Epithelial cell of esophagus (primary cell): ENCODE measurements around the gene SLC8A2.
A peak's percentile ranks its signal among the peaks of the same experiment; 100 is the strongest.
"Not testable (repeated sequence)": the region's sequence is repeated elsewhere in the genome, so short reads cannot be mapped to it uniquely, and the experiment has no call there.

ENCODE experiments used
- DNase-seq: peaks from one replicate; pipeline ENCODE4 v3.0.0; 2010; ENCODE audit warnings: low read depth
- H3K4me3 ChIP-seq: 2 replicates; pipeline ENCODE4 v1.5.1; 2011; ENCODE audit warnings: mild to moderate bottlenecking, low read length, control low read depth
- TF ChIP-seq, protein P1 (sequence below): IDR thresholded peaks from 2 replicates; pipeline ENCODE4 v1.5.1; 2011; ENCODE audit warnings: low read depth, mild to moderate bottlenecking, low read length, control low read depth, inconsistent platforms; ENCODE audit not compliant: insufficient read depth; ENCODE audit errors: missing control alignments

The SLC8A2 gene

DNA sequence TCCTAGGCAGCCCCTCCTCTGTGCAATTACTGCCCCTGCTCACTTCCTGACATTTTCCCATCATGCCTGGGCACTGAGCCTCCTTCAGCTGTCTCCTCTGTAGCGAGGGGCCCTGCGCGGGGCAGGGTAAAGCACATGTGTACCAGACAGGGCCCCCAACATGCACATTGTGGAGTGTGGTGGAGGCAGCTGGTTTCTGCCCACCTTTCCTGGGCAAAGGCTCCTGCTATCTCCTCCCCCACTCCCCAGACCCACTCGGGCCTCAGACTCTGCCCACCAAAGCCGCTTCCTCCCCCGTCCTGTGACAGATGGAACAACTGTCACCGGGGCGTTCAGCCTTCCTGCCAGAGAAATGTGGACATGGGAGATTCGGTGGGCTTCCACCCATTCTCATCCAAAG lies 15.2 kb upstream of the SLC8A2 start:
- DNase-seq = no peak
- H3K4me3 ChIP-seq = no peak overlapping the region
- TF ChIP-seq, protein P1, sequence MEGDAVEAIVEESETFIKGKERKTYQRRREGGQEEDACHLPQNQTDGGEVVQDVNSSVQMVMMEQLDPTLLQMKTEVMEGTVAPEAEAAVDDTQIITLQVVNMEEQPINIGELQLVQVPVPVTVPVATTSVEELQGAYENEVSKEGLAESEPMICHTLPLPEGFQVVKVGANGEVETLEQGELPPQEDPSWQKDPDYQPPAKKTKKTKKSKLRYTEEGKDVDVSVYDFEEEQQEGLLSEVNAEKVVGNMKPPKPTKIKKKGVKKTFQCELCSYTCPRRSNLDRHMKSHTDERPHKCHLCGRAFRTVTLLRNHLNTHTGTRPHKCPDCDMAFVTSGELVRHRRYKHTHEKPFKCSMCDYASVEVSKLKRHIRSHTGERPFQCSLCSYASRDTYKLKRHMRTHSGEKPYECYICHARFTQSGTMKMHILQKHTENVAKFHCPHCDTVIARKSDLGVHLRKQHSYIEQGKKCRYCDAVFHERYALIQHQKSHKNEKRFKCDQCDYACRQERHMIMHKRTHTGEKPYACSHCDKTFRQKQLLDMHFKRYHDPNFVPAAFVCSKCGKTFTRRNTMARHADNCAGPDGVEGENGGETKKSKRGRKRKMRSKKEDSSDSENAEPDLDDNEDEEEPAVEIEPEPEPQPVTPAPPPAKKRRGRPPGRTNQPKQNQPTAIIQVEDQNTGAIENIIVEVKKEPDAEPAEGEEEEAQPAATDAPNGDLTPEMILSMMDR = no peak

DNA sequence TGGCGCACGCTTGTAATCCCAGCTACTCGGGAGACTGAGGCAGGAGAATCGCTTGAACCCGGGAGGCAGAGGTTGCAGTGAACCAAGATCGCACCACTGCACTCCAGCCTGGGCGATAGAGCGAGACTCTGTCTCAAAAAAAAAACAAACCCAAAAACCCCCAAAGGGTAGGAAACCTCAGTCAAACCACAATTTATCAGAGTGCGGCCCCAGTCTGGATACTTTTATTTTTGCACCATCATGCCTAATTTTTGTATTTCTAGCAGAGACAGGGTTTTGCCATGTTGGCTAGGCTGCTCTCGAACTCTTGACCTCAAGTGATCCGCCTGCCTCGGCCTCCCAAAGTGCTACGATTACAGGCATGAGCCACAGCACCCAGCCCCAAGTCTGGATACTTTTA lies 14.5 kb upstream of the SLC8A2 start:
- H3K4me3 ChIP-seq, DNase-seq: not testable (repeated sequence)

DNA sequence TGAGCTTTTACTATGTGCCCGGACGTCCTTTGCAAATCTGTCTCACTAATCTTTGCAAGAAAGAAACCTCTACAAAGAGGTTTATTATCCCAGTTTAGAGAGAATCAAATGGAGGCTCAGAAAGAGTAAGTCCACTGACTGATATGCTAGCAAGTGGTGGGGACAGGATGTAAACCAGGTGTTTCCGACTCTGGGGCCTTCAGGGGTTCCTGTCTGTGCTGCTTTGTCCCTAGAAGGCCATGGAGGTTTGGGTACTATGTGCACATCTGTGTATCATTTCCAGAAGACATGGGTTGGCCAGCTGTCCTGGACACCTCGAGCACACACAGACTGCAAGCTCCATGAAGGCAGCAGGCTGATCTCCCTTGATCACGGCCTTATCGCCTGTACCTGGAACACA lies 13.5 kb upstream of the SLC8A2 start:
- H3K4me3 ChIP-seq = peak overlapping the region; percentile 89
- TF ChIP-seq, protein P1 = no peak
- no peak for DNase-seq

DNA sequence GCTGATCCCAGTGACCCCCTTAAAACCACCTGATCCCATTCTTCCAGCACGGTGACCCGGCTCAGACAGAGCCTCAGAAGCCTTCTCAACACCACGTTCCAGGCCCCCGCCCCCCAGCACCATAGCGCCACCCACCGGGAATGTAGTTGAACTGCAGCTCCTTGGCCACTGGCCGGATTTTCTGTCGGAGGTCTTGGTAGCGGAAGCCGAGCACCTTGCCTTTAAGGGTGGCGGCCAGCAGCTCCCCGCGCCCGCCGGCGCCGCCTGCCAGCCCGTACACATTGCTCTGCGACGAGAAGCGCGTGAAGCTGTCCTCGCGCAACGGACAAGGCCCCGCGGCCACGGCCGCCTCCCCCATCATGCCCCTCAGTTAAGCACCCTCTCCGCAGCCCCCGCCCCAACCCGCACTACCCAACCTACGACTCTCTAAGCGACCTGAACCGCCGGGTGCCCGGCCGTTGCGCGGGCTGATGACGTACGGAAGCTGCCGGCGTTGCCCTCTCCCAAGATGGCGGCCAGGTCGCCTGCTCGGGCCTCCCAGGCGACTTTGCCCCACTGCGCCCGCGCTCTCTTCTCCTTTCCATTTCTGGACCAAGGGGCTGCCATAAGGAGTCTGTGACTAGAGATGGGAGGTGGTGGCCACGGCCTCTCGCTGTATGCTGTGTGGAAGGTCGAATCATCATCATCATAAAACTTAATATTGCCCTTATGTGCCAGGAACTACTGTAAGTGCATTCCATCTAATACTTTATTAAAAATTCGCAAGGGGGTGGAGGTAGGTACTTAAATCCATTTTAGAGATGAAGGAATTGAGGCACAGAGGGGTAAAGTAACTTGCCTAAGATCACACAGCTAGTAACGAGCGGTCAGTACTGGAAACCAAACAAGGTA lies 12.4 kb upstream of the SLC8A2 start, which contains the start of gene KPTN:
Gene KPTN, minus strand, starts transcription at position 420 of the 891 bp plus-strand sequence. Its CDS starts 59 bp downstream, at position 361.
- TF ChIP-seq, protein P1 = peak; percentile 87
- peak within 1 kb of the TSS; percentile 89 for H3K4me3 ChIP-seq
- peak; percentile 90 for DNase-seq

DNA sequence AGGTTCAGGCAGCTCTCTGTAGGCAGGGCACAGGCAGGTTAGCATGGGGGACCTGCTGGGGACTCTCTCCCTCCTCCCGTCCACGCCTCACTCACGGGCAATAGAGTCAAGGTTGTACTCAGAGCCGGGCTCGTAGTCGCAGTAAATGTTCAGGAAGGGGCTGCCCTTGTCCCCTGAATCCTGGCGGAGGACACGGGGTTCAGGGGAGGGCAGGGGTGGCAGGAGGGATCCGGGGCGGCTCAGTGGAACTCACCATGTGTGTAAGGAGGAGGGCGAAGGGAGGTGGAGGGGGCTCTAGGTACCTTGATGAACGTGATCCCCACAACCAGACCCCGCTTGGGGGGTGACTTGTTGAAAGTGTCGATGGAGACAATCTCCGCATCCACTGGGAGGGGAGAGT lies 11.5 kb upstream of the SLC8A2 start:
- TF ChIP-seq, protein P1 = no peak
- DNase-seq = no peak
- peak overlapping the region; percentile 89 for H3K4me3 ChIP-seq

DNA sequence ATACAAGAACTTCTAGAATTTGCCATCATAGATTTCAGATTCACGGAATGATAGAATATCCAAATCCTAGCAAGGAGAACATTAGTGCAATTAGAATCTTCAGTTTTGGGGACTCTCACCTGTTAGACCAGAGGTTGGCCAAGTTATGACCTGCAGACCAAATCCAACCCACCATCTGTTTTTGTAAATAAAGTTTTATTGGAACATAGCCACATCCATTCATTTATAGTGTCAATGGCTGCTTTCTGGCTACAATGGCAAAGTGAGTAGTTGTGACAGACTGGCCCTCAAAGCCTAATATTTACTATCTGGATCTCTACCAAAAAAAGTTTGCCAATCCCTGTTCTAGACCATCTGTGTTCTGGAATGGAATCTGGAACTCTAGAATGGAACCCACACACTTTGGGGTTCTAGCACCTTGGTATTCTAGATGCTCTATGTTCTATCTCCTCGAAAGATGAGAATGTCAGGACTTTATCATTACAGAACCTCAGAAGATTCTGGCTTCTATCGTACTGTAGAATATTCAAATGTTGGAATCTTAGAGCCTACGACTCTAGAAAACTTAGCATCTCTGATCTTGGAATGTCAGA lies 9.9 kb upstream of the SLC8A2 start:
- TF ChIP-seq, protein P1 = no peak
- no peak overlapping the region for H3K4me3 ChIP-seq
- no peak for DNase-seq

DNA sequence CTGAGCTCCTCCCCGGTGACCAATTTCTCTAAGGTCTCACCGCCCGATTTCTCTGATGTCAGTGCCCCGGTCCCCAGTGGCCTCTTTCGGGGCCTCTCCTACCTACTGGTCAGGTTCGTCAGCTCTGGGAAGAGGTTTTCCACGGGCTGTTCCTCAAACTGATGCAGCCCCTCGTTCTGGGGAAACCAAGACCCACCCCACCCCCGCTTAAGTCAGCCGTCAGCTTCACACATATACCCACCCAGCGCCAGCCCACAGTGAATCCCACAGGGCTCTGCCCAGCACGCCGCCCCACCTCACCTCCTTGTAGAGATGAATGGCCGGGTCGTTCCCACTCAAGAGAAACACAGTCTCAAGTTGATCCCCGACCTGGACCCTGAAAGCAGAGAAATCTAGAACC lies 9.0 kb upstream of the SLC8A2 start:
- TF ChIP-seq, protein P1 = no peak
- H3K4me3 ChIP-seq = no peak overlapping the region
- DNase-seq = no peak
